Stimulated activated CD4-positive, alpha-beta T cell treated with anti-CD3 and anti-CD28 coated beads, Interleukin-1b, Interleukin-23, amount 100 ng/mL, for 48 hours (primary cell): ENCODE data around the gene ATP2A3.

Experiments used
- DNase-seq: peaks from one replicate; pipeline ENCODE4 v3.0.0-alpha.2; 2020

ATP2A3 gene

GRCh38 chr17:3925684-3926485, 38.4 kb downstream of the ATP2A3 start:
- no peak for DNase-seq

DNA sequence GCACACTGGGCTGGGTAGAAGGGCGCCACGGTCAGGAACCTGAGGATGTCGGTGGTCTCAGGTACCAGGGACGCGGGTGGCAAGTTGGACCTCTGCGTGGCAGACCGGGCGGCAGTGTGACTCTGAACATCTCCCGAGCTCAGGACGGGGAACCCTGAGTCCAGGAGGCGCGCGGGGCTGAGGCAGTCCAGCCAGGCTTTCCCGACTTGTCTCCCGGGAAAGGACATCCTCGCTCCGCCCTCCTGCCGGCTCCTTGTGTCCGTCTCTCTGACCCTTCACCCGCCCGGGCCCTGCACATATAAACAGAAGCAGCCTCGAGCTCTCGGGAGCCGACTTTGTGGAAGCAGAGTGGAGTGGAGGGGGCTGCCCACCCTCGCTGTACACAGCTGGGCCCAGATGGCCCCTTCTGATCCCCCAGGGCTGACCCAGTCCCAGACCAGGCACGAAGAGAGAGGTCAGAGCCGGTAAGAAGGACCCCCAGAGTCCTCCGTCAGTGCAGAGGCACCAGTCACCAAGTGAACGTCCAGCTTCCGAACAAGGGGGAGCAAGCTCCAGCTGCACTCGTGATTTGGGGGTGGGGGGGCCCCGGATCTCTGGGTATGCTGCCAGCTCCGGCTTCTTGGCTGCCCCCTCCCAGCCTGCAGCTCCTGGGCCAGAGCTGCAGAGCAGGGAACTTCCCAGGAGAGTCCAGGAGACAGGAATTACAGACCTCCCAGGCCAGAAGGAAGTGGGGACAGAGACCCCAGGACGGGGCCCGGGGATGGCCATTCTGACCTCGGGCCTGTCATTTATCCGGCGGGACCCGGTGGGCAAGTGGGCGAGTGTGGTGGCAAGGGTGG, 39.5 kb downstream of the ATP2A3 start:
- DNase-seq, result no peak

DNA sequence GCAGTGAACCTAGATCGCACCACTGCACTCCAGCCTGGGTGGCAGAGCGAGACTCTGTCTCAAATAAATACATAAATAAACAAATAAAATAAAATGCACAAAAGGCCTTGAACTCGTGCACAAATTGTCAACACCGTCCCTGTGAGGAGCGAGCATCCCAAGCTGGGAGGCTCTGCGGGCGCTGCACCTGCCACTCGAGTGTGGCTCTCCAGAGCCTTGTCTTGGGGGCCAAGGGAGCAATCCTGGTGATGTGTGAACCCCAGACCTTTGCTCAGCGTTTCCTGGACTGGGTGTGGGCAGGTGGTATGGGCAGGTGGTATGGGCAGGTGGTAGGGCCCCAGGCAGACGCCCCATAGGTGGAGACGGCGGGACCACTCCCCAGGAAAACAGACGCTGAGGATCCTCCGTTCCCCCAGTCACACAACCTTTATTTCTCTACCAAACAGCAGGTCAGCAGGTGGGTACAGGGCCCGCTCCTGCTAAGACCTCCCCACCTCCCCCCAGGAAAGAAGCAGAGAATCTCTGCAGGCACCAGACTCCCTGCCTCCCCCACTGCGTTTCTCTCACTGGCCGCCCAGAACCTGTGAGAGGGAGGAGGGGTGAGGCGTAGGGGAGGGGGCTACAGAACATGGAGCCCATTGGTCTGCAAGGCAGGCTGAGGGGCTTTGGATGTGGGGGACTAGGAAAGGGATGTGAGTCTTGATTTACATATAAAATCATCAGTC, 40.6 kb downstream of the ATP2A3 start:
- DNase-seq, result no peak

- DNase-seq, result no peak
These were observed 41.5 kb downstream of the ATP2A3 start for GRCh38 chr17:3922765-3923164.

- DNase-seq, result no peak
These were observed 42.5 kb downstream of the ATP2A3 start for GRCh38 chr17:3921502-3922319.

- no peak for DNase-seq
These were observed 43.2 kb downstream of the ATP2A3 start for GRCh38 chr17:3921006-3921405.

DNA sequence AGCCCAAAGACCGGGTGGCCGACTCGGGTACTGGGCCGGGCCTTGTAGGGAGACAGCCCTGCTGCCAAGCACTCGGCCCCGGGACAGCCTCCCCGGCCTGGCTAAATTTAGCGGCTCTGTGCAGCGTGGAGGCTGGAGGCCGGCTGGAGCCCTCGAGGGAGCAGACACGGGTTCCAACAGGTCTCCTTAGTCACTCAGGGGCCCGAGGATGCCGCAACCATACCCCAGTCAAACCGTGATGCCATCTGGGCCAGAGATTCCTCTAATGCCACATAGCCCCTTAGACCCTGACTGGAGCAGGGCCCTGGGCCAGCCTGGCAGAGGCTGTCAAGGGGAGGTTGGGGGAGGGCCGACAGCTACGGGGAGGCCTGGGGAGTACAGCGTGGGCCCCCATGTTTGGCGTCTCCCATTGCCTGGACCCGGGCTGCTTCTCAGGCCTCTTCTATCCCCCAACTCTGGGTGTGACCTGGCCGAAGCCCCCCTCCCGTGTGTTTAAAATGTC, 45.1 kb downstream of the ATP2A3 start:
- no peak for DNase-seq

- DNase-seq, result no peak
These were observed 45.7 kb downstream of the ATP2A3 start for GRCh38 chr17:3918372-3919122.

- no peak for DNase-seq
These were observed 46.8 kb downstream of the ATP2A3 start for GRCh38 chr17:3917391-3917931.

GRCh38 chr17:3916825-3917224, 47.4 kb downstream of the ATP2A3 start:
- no peak for DNase-seq

DNA sequence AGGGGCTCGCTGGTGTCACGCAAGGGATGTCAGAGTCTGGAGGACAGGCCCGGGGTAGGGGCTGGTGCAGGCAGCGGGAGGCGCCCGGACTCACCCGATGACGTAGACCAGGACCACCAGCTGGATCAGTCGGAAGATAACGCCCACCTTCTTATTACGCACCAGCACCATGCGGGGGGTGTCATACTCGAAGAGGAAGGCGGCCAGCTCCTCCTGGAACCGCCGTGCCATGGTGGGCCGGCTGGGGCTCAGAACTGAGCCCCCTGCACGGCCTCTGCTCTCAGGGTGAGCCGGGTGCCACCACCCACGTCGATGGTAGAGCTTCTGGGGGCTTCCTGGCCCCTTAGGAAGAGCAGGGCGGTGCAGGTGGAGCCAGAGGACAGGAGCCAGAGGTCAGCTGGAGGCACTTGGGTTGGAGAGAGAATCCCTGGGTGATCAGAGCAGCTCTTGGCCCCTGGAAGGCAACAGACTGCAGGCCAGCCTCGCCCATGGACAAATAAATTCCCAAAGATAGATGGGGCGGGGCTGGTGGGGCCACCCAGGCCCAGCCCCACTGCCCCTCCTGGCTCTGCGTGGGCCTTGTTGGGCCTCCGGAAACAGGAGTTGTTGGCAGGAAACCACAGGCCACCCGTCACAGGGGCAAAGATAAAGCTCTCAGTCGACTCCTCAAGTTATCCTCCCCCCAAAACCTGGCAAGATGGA, 48.1 kb downstream of the ATP2A3 start, which contains the start of gene P2RX1:
Gene P2RX1, minus strand, starts transcription at position 471 of the 702 bp plus-strand sequence. Its CDS starts 240 bp downstream, at position 231.
- DNase-seq, result peak; percentile 43

GRCh38 chr17:3915581-3915994, 48.6 kb downstream of the ATP2A3 start:
- no peak for DNase-seq

DNA sequence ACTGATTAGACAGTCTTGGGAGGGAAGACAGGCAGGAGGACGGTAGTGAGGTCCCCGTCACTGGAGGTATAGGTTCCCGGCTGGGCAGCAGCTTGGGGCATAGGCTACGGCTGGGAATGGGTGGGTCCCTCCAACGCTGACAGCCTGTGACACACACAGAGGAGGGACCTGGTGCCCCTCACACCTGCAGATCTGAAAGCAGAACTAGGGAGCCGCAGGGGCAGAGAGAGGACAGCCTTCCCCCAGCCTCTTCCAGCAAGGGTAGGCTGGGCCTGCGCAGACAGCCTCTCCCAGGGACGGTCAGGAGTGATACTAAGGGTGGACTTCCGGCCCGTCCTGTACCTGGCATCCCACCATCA, 49.9 kb downstream of the ATP2A3 start:
- no peak for DNase-seq

DNA sequence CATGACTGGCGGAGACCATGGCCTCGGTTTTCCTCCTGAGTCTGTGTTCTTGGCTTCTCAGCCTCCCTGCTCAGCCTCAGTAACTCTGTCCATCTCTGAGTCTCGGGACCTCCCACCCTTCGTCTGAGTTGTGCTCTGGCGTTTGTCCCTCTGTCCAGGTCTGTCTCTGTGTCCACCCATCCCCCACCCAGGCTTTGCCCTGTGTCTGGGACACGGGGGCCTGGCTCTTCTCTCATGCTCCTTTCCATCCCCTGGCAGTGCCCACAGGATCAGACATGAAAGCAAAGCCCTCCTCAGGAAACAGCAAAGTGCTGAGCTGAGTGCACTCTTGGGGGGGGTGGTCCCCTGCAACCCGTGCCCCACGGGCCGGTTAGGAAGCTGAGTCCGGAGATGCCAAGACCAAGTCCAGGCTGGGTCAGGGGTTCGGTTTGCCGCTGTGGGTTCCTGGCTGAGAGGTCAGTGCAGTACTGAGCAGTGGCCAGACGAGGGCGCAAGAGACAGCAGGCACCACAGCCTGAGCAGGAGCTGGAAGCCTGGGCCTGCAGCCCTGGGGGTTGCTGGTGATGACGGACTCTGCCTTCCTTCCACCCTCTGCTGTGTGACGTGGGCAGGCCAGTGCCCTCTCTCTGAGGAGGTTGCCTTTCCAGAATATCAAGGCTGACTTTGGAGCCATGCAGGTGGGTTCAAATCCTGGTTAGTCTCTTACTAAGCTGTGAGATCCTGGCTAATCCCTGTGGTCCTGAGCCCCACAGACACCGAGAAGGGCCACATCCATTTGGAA, 50.5 kb downstream of the ATP2A3 start:
- peak; percentile 83 for DNase-seq

GRCh38 chr17:3912827-3913226, 51.4 kb downstream of the ATP2A3 start:
- DNase-seq, result no peak

- DNase-seq, result peak; percentile 85
These were observed 52.8 kb downstream of the ATP2A3 start for GRCh38 chr17:3911271-3912053.

DNA sequence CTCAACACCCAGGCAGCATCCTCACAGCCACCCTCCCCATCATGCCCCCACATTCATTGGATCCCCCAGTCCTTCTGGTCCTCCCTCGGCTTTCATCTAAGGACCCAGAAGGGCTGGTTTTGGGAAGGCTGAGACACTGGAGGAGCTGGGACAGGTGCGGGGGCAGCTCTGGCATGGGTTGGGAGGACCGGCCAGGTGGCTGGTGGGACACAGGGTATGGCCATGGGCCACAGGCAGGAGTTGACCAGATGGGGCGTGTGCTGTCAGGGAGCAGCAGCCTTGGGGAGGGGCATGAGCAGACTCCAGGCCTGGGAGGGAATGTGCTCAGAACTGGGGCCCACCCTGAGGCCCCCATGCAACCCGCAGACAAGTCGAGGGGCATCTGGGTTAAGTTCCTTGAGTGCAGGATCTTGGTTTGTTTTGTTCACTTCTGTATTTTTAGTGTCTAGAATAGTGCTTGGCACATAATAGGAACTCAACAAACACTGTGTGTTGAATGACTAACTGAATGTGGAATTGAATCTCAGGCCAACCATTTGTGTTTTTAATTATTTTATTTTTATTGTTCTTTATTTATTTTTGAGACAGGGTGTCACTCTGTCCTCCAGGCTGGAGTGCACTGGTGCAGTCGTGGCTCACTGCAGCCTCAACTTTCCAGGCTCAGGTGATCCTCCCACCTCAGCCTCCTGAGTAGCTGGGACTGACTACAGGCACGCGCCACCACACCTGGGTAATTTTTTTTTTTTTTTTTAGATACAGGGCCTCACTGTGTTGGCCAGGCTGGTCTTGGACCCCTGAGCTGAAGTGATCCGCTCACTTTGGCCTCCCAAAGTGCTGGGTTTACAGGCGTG, 53.6 kb downstream of the ATP2A3 start:
- DNase-seq, result no peak

DNA sequence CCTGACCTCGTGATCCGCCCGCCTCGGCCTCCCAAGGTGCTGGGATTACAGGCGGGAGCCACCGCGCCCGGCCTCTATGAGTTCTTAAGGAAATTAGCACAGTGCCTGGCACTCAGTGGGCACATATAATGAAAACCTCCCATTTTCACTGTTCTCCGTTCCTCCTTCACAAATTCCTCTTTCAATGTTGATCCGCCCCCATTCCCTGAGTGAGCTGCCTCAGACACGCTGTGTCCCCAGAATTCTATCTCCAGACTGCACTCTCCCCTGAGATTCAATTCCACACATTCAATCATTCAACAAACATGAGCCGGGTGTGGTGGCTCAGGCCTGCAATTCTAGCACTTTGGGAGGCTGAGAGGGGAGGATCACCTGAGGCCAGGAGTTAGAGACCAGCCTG, 55.0 kb downstream of the ATP2A3 start:
- DNase-seq, result no peak
